Adrenal gland (tissue), 5 donors: ENCODE measurements around the gene DBT.

Experiments used
- CTCF ChIP-seq, 6 experiments: fragments of 450-650 bp in 4 of 6; fragments of 200-600 bp in 2 of 6; sonication (generic) in 1 of 6; IDR thresholded peaks; 1 replicate in 5 of 6; 2 replicates in 1 of 6; pipeline versions ENCODE4 v1.5.1 to v1.8.0; 2016 to 2021; ENCODE audit warnings: antibody characterized with exemption in 6 of 6, mild to moderate bottlenecking in 2 of 6, moderate library complexity in 1 of 6
- POLR2A ChIP-seq, 2 donors: fragments of 450-650 bp; IDR thresholded peaks; one replicate each; pipeline ENCODE4 v1.6.1; 2017; ENCODE audit warnings: antibody characterized with exemption in 2 of 2, mild to moderate bottlenecking in 2 of 2, moderate library complexity in 1 of 2
- donor health status: DM: no; HTN: no; CAD: no.

- TF ChIP-seq CTCF (IDR thresholded peaks at IDR 0.05) (no peak), POLR2A (IDR thresholded peaks at IDR 0.05) (no peak)
Measured at GRCh38 chr1:100146958-100147357, 102.7 kb downstream of the DBT start.
